IMR-90 (cell line): ENCODE data around the gene ACOT7. TPM values are rescaled to one million over a fixed set of nuclear protein-coding genes. Genes with fewer than 3 reads are reported as not detected.

Source experiments
- ATAC-seq: fragments of 200-7000 bp; cut with Tn5 transposase; 2 replicates; pipeline ENCODE4 v1.9.1; 2020; ENCODE audit warnings: low read depth, mild to moderate bottlenecking, moderate library complexity
- BruUV-seq: library from RNA; stranded (reverse); fragments of 400-500 nt; replicated peaks from 2 replicates; lab custom pipeline; 2021; lab: Mats Ljungman, UMichigan
- CTCF ChIA-PET: fragments of 300-600 bp; formaldehyde crosslinking; extraction: SDS; loops from one replicate; lab custom pipeline; 2021; ENCODE audit warnings: antibody characterized with exemption; lab: Yijun Ruan, JAX
- POLR2A ChIA-PET: fragments of 300-600 bp; sonication (Branson Sonifier 250); formaldehyde crosslinking; loops from one replicate; lab custom pipeline; 2022; ENCODE audit warnings: antibody characterized with exemption; ENCODE audit not compliant: unreplicated experiment; lab: Charles Lee
- DNase-seq: peaks from one replicate; pipeline ENCODE4 v3.0.0; 2013
- H2AFZ ChIP-seq: replicated peaks from 2 replicates; pipeline ENCODE3; 2013; ENCODE audit warnings: low read length, mild to moderate bottlenecking; ENCODE audit not compliant: poor library complexity
- H2AK5ac ChIP-seq: 2 replicates; pipeline ENCODE4 v1.6.1; 2013; ENCODE audit warnings: low read depth, low read length, inconsistent platforms
- H2AK9ac ChIP-seq: replicated peaks from 2 replicates; pipeline ENCODE3; 2013; ENCODE audit warnings: mild to moderate bottlenecking, low read depth, low read length, moderate library complexity; ENCODE audit not compliant: poor library complexity
- H2BK120ac ChIP-seq: 2 replicates; pipeline ENCODE4 v1.6.1; 2013; ENCODE audit warnings: low read depth, low read length, inconsistent platforms
- H2BK15ac ChIP-seq: 3 replicates; pipeline ENCODE4 v1.6.1; 2013; ENCODE audit warnings: low read depth, low read length, inconsistent platforms
- H2BK20ac ChIP-seq: 2 replicates; pipeline ENCODE4 v1.6.1; 2013; ENCODE audit warnings: low read depth, mild to moderate bottlenecking, inconsistent platforms, low read length, moderate library complexity
- H2BK5ac ChIP-seq: 2 replicates; pipeline ENCODE4 v1.6.1; 2013; ENCODE audit warnings: mild to moderate bottlenecking, low read depth, low read length, inconsistent platforms; ENCODE audit not compliant: poor library complexity, severe bottlenecking
- H3K14ac ChIP-seq: replicated peaks from 2 replicates; pipeline ENCODE4 v1.6.1; 2013; ENCODE audit warnings: low read depth, low read length, inconsistent platforms
- H3K18ac ChIP-seq: 2 replicates; pipeline ENCODE4 v1.6.1; 2013; ENCODE audit warnings: low read depth, low read length, control low read depth
- H3K23ac ChIP-seq: 2 replicates; pipeline ENCODE4 v1.6.1; 2013; ENCODE audit warnings: low read depth, low read length, inconsistent platforms
- H3K27ac ChIP-seq: 2 replicates; pipeline ENCODE4 v1.5.1; 2013; ENCODE audit warnings: mild to moderate bottlenecking, control low read depth, low read length; ENCODE audit not compliant: insufficient read depth
- H3K27me3 ChIP-seq: 2 replicates; pipeline ENCODE4 v1.6.1; 2013; ENCODE audit warnings: low read length; ENCODE audit not compliant: control insufficient read depth, insufficient read depth
- H3K36me3 ChIP-seq: 2 replicates; pipeline ENCODE4 v1.6.1; 2013; ENCODE audit warnings: low read length, mixed read lengths; ENCODE audit not compliant: control insufficient read depth, insufficient read depth
- H3K4ac ChIP-seq: 2 replicates; pipeline ENCODE4 v1.6.1; 2013; ENCODE audit warnings: low read depth, low read length, inconsistent platforms
- H3K4me1 ChIP-seq: 2 replicates; pipeline ENCODE4 v1.6.1; 2013; ENCODE audit warnings: low read length, mixed read lengths; ENCODE audit not compliant: control insufficient read depth, insufficient read depth
- H3K4me2 ChIP-seq: 2 replicates; pipeline ENCODE4 v1.6.1; 2013; ENCODE audit warnings: low read depth, mild to moderate bottlenecking, control low read depth, low read length, moderate library complexity
- H3K4me3 ChIP-seq: 2 replicates; pipeline ENCODE4 v1.5.1; 2013; ENCODE audit warnings: low read depth, mild to moderate bottlenecking, control low read depth, low read length, moderate library complexity; ENCODE audit not compliant: insufficient read depth
- H3K56ac ChIP-seq: 2 replicates; pipeline ENCODE4 v1.6.1; 2013; ENCODE audit warnings: low read length, inconsistent platforms; ENCODE audit not compliant: insufficient read depth; ENCODE audit errors: extremely low read depth
- H3K79me1 ChIP-seq, 2 experiments: 2 replicates each; pipeline ENCODE4 v1.6.1; 2013; ENCODE audit warnings: low read length in 2 of 2, inconsistent platforms in 1 of 2, low read depth in 1 of 2
- H3K9ac ChIP-seq: 2 replicates; pipeline ENCODE4 v1.6.1; 2013; ENCODE audit warnings: low read depth, low read length, control low read depth
- H3K9me1 ChIP-seq: 2 replicates; pipeline ENCODE4 v1.6.1; 2013; ENCODE audit warnings: low read length, inconsistent platforms; ENCODE audit not compliant: insufficient read depth
- H3K9me3 ChIP-seq: 2 replicates; pipeline ENCODE4 v1.6.1; 2013; ENCODE audit warnings: low read length; ENCODE audit not compliant: control insufficient read depth, insufficient read depth
- H4K20me1 ChIP-seq: 2 replicates; pipeline ENCODE4 v1.6.1; 2013; ENCODE audit warnings: low read length, inconsistent platforms; ENCODE audit not compliant: insufficient read depth
- H4K5ac ChIP-seq: 2 replicates; pipeline ENCODE4 v1.6.1; 2013; ENCODE audit warnings: mild to moderate bottlenecking, low read depth, low read length, control low read depth
- H4K8ac ChIP-seq, 2 experiments: 2 replicates each; pipeline ENCODE4 v1.6.1; 2013; ENCODE audit warnings: low read depth in 2 of 2, low read length in 2 of 2, control low read depth in 1 of 2, inconsistent platforms in 1 of 2
- H4K91ac ChIP-seq: 2 replicates; pipeline ENCODE4 v1.6.1; 2013; ENCODE audit warnings: low read depth, low read length, inconsistent platforms; ENCODE audit not compliant: insufficient read depth
- BHLHE40 ChIP-seq: fragments of 150-350 bp; IDR thresholded peaks from 2 replicates; pipeline ENCODE4 v1.6.1; 2016; ENCODE audit warnings: mild to moderate bottlenecking, low read depth, low read length
- MXI1 ChIP-seq: IDR thresholded peaks from 2 replicates; pipeline ENCODE4 v1.6.1; 2012; ENCODE audit warnings: low read depth, mild to moderate bottlenecking, low read length, moderate library complexity, borderline replicate concordance
- WGBS, 2 experiments: methylation state at CpG; one replicate each; pipeline versions ENCODE4 v1.1.5 to v1.1.7; 2013; ENCODE audit warnings: missing lambda C conversion rate in 2 of 2; ENCODE audit not compliant: insufficient read length in 1 of 2; ENCODE audit errors: extremely low coverage in 2 of 2; 5-methylcytosine and 5-hydroxymethylcytosine counted together
- dilution Hi-C: fragments of 300-500 bp; cut with HindIII; formaldehyde crosslinking; loops from one replicate; pipeline ENCODE4 v1.14.3; 2018; ENCODE audit warnings: low sequenced_read_pairs; ENCODE audit not compliant: unreplicated experiment
- in situ Hi-C: fragments of 300-500 bp; cut with MboI; formaldehyde crosslinking; loops from 3 replicates; pipeline ENCODE4 v1.14.3; 2019; ENCODE audit warnings: low sequenced_read_pairs, inconsistent platforms, mixed read lengths
- intact Hi-C: fragments of 100-400 bp; cut with micrococcal nuclease; formaldehyde crosslinking; loops from 2 replicates; pipeline ENCODE4 v1.10.0; 2022
- polyA plus RNA-seq, 3 experiments: library from polyadenylated mRNA; depleted of rRNA; stranded (reverse); fragments of >200 nt; gene quantifications; 2 replicates each; pipeline ENCODE4 v1.2.3, GENCODE V29; 2012; ENCODE audit warnings: low replicate concordance in 1 of 3
- total RNA-seq: library from RNA; depleted of rRNA; stranded (reverse); fragments of >200 nt; gene quantifications from 2 replicates; pipeline ENCODE4 v1.2.3, GENCODE V29; 2012

ACOT7 gene
- total and polyA plus RNA-seq, 2 of the 4 experiments (the other 2 are of a cell fraction): 51.6 to 242 TPM

- TF ChIP-seq BHLHE40: no peak
Measured at GRCh38 chr1:6349254-6349943, 44.2 kb downstream of the ACOT7 start (continued).

DNA sequence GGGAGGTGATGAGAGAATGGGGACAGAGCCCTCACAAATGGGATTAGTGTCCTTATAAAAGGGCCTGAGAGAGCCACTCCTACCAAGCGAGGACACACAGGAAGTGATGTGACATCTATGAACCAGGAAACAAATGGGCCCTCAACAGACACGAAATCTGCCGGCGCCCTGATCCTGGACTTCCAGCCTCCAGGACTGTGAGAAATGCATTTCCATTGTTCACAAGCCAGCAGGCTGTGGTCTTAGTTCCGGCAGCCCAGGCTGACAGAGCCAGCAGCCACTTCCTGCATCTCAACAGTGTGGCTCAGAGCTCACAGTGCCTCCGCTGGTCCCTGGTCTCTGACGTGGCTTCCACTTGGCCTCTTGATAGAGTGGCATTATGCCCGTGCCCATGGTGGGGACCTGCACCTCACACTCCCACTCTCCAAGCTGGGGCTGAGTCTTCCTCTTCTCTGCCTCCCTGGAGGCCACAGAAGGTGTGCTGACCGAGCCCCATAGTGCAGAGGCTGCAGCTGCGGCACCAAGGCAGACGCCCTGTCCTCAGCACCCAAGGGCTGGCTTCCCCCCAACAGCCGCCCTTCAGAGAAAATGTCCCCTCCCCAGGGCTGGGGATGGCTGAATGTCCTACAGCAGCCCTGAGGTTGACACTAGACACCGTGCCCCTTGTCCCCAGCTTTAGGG lies 44.9 kb downstream of the ACOT7 start:
- intact Hi-C loops: loop anchor here (1.0 to 5.0 kb wide), 2 partner anchors 56 to 89 kb away; no protein-coding TSS in a partner anchor
- Histone ChIP-seq H2AK5ac (no peak overlapping the region), H2BK120ac (no peak overlapping the region), H2AK9ac (no peak overlapping the region), H3K4me3 (no peak overlapping the region), H3K4me2 (no peak overlapping the region), H3K27ac (no peak overlapping the region), H4K8ac (no peak overlapping the region; a peak in 1 of 4 replicates), H2BK5ac (no peak overlapping the region), H4K91ac (no peak overlapping the region), H3K23ac (no peak overlapping the region), H3K56ac (no peak overlapping the region), H2BK15ac (no peak overlapping the region), H3K14ac (no peak overlapping the region; the same call in 1 of the 2 replicates), H4K5ac (no peak overlapping the region; the same call in 1 of the 2 replicates), H3K79me1 (peaks cover 2 to 24% of the 10 kb centered on the region in 2 experiments; a peak in 2 of 4 replicates), H3K9me3 (no peaks in the 10 kb centered on the region), H2BK20ac (no peak overlapping the region), H2AFZ (peak overlapping the region; percentile 71), H4K20me1 (peaks cover 9% of the 10 kb centered on the region), H3K4ac (peak overlapping the region; percentile 7; the same call in 1 of the 2 replicates), H3K4me1 (peaks cover 1% of the 10 kb centered on the region), H3K36me3 (no peaks in the 10 kb centered on the region; the same call in 1 of the 2 replicates), H3K27me3 (no peaks in the 10 kb centered on the region), H3K9me1 (no peaks in the 10 kb centered on the region; the same call in 1 of the 2 replicates), H3K18ac (no peak overlapping the region), H3K9ac (no peak overlapping the region)
- CTCF ChIA-PET: interaction anchor here (0.6 to 1.4 kb wide), 4 partner anchors 9 to 102 kb away, joined by 3 to 4 read pairs (median 3); no protein-coding TSS in a partner anchor
- DNase-seq (peak; percentile 32), ATAC-seq (no peak)
- dilution Hi-C loops: no loop called here
- in situ Hi-C loops: loop anchor here (25.0 kb wide), 1 partner anchor 836 kb away; no protein-coding TSS in a partner anchor
- 74% methylated on average over 10 of the region's 13 CpGs; no CpG with 5 or more reads in 1 of the 2 experiments for WGBS, 2 experiments
- POLR2A ChIA-PET: no interaction called here
- TF ChIP-seq MXI1: no peak
- BruUV-seq: no TSS peak
